ENCODE measurements around the gene GRIN2A. TPM values are rescaled to one million over a fixed set of nuclear protein-coding genes. Genes with fewer than 3 reads are reported as not detected.
A peak's percentile ranks its signal among the peaks of the same experiment; 100 is the strongest.

The GRIN2A gene
- polyA plus RNA-seq, 1 donor (not counting 4 experiments of a cell fraction or from before 2014, with no cell fraction given): 0.01 TPM

GRCh38 chr16:10077861-10078260 is 104.4 kb downstream of the GRIN2A start:
- peak; percentile 17 for DNase-seq (ENCODE audit: low read depth, low spot score)
- no peaks in the 10 kb centered on the region for H3K79me2 ChIP-seq (ENCODE audit: control insufficient read depth, insufficient read depth, low read length)

DNA sequence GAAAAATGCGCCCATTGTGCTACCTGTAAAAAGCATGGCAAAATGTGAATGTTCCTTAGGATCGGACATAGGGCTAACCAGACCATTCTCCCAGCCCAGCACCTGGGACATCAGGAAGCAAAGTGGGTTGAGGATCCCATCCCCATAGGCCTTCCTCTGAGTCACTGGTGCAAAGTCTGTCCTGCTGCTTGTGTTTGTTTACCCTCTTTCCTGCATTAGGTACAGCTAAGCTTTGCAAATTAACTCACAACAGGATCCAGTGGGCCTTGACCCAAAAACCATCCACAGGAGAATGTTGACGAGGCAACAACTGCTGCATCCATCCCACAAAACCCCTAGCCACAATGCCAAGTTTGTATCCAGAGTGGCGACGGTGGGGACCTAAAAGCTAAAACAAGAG is 106.2 kb downstream of the GRIN2A start:
- no peak overlapping the region for H3K27ac ChIP-seq (ENCODE audit: control insufficient read depth, insufficient read depth, low read length)
- dilution Hi-C loops (cut with MboI; ENCODE audit: extremely low pct_ligation_motif_present, low sequenced_read_pairs): no loop called here
- no peak for DNase-seq (ENCODE audit: low read depth, low spot score)
- no peak overlapping the region for H3K9ac ChIP-seq (ENCODE audit: control insufficient read depth, extremely low read depth, insufficient read depth, low read length)
- no peaks in the 10 kb centered on the region for H3K36me3 ChIP-seq (ENCODE audit: control insufficient read depth in 2 of 2, extremely low read depth in 1 of 2, insufficient read depth in 2 of 2, low read length in 2 of 2)
- H3K79me2 ChIP-seq (ENCODE audit: control insufficient read depth, insufficient read depth, low read length): no peaks in the 10 kb centered on the region
- no peak overlapping the region for H3K4me2 ChIP-seq (ENCODE audit: control insufficient read depth, extremely low read depth, insufficient read depth, low read depth, low read length)
- no peaks in the 10 kb centered on the region for H3K9me1 ChIP-seq (ENCODE audit: control insufficient read depth, extremely low read depth, insufficient read depth, low read length)
- peaks cover 15% of the 10 kb centered on the region for H3K4me1 ChIP-seq (ENCODE audit: control insufficient read depth, extremely low read depth, insufficient read depth, low read length)
- H2AFZ ChIP-seq (ENCODE audit: control insufficient read depth, low read length): no peak overlapping the region
- no peaks in the 10 kb centered on the region for H4K20me1 ChIP-seq (ENCODE audit: control insufficient read depth, extremely low read depth, insufficient read depth, low read length)
- H3K27me3 ChIP-seq (ENCODE audit: control insufficient read depth, extremely low read depth, insufficient read depth, low read length): peaks cover 12% of the 10 kb centered on the region
- H3K9me3 ChIP-seq (ENCODE audit: control insufficient read depth, low read depth, low read length): no peaks in the 10 kb centered on the region
- no peak for TF ChIP-seq CTCF (optimal IDR thresholded peaks at IDR 0.05 in 1 of 3, IDR thresholded peaks at IDR 0.05 in 1 of 3, conservative IDR thresholded peaks at IDR 0.05 in 1 of 3; ENCODE audit: extremely low read depth in 1 of 3, insufficient read depth in 2 of 3, low read length in 3 of 3)
- TF ChIP-seq EZH2 (IDR thresholded peaks at IDR 0.05; ENCODE audit: low read length): no peak
- H3K4me3 ChIP-seq (ENCODE audit: control insufficient read depth in 2 of 3, extremely low read depth in 1 of 3, insufficient read depth in 2 of 3, low read depth in 1 of 3, low read length in 3 of 3): no peak overlapping the region
- FAIRE-seq: no peak

More at GRCh38 chr16:10077861-10078260, 104.4 kb downstream of the GRIN2A start:
- FAIRE-seq: no peak
- TF ChIP-seq EZH2 (IDR thresholded peaks at IDR 0.05; ENCODE audit: low read length) (no peak), CTCF (optimal IDR thresholded peaks at IDR 0.05 in 1 of 3, IDR thresholded peaks at IDR 0.05 in 1 of 3, conservative IDR thresholded peaks at IDR 0.05 in 1 of 3; ENCODE audit: extremely low read depth in 1 of 3, insufficient read depth in 2 of 3, low read length in 3 of 3) (no peak)
- H3K9me3 ChIP-seq (ENCODE audit: control insufficient read depth, low read depth, low read length): no peaks in the 10 kb centered on the region
- no peaks in the 10 kb centered on the region for H4K20me1 ChIP-seq (ENCODE audit: control insufficient read depth, extremely low read depth, insufficient read depth, low read length)
- no peak overlapping the region for H3K27ac ChIP-seq (ENCODE audit: control insufficient read depth, insufficient read depth, low read length)
- H2AFZ ChIP-seq (ENCODE audit: control insufficient read depth, low read length): no peak overlapping the region
- H3K27me3 ChIP-seq (ENCODE audit: control insufficient read depth, extremely low read depth, insufficient read depth, low read length): peaks cover 6% of the 10 kb centered on the region
- no peaks in the 10 kb centered on the region for H3K36me3 ChIP-seq (ENCODE audit: control insufficient read depth in 2 of 2, extremely low read depth in 1 of 2, insufficient read depth in 2 of 2, low read length in 2 of 2)
- no peak overlapping the region for H3K4me3 ChIP-seq (ENCODE audit: control insufficient read depth in 2 of 3, extremely low read depth in 1 of 3, insufficient read depth in 2 of 3, low read depth in 1 of 3, low read length in 3 of 3)
- H3K4me1 ChIP-seq (ENCODE audit: control insufficient read depth, extremely low read depth, insufficient read depth, low read length): peaks cover 15% of the 10 kb centered on the region
- dilution Hi-C loops (cut with MboI; ENCODE audit: extremely low pct_ligation_motif_present, low sequenced_read_pairs): no loop called here
- no peaks in the 10 kb centered on the region for H3K9me1 ChIP-seq (ENCODE audit: control insufficient read depth, extremely low read depth, insufficient read depth, low read length)
- no peak overlapping the region for H3K9ac ChIP-seq (ENCODE audit: control insufficient read depth, extremely low read depth, insufficient read depth, low read length)
- no peak overlapping the region for H3K4me2 ChIP-seq (ENCODE audit: control insufficient read depth, extremely low read depth, insufficient read depth, low read depth, low read length)

Measured in keratinocyte (primary cell).